ENCODE measurements around the gene TXLNB.

Gene TXLNB

DNA sequence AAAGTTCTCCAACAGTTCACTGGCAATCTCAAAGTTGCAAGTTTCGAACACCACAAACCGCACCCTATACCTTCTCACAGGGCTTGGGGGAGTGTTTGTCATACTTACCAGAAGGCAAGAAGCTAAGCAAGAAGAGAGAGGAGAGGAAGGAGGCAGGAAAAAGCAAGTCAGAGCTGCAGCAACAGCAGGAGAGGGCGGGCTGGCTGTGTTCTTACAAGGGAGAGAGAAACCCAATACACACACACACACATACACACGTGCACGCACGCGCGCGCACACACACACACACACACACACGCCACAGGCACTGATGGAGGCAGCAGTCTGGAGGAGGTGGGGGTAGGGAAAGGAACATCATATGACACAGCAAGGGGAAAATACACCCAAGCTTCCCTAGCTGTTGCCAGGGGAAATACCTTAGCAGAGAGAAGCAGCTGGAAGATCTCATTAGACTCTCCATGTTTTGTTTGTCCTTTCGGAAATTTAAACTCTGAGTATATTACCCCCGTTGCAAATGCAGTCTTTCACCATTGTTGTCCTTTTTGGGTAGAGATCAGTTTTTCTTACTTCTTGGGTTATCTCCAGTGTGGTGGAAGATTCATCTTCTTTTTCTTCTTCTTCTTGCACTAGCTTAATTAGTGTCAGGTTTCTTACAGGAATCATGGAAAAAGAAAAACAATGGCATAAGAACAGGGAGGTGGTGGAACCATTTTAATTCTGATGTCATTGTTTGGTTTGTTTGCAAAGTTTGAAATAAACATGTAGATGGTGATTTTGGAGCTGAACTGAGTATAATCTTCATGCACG is at the start of gene TXLNB:
Gene TXLNB (minus strand): TSS at position 186 of the 807 bp plus-strand sequence. CDS start 3,099 bp downstream, outside the sequence.
- DNase-seq, result peak; percentile 83

DNA sequence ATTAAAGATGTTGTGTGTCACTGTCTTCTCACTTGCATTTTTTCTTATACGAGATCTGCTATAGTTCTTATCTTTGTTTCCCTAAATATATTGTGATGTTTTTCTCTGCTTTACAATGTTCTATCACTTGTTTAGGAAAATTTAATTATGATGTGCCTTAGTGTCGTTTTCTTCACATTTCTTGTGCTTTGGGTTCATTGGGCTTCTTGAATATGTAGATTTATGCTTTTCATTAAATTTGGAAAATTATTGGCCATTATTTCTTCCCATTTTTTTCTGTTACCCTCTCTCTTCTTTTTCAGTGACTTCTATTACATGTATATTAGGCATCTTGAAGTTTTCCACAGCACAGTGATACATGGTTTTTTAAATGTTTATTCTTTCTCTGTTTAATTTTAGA is 49.3 kb upstream of the TXLNB start:
- no peak for DNase-seq

DNA sequence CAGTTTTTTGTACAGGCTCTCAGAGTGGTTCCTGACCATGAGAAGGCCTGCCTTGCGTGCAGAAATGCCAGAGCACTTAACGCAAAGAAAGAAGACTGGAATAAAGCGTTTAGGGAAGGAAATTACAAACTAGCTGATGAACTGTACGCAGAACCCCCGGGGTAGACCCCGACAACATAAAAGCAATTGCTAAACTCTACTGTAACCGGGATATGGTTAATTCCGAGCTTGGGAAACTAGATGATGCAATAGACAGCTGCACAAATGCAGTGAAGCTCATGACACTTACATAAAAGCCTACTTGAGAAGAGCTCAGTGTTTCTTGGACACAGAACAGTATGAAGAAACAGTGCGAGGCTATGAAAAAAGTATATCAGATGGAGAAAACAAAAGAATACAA is 47.0 kb upstream of the TXLNB start:
- no peak for DNase-seq

DNA sequence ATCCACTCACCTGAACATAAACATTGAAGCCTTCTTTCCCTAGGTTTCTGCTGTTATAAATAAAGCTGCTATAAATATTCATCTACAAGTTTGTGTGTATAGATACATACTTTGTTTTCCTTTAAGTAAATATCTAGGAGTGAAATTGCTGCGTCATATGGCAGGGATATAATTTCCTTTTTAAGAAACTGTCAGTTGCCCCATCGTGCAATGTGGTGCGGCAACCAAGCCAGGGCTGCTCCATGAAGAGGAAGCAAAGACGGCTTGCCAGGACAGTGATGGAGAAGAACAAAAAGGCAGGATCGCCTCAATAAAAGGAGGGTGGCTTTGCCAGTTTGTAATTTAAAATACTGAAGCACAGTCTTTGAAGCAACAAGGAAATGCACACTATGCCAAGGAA is 46.0 kb upstream of the TXLNB start:
- no peak for DNase-seq

DNA sequence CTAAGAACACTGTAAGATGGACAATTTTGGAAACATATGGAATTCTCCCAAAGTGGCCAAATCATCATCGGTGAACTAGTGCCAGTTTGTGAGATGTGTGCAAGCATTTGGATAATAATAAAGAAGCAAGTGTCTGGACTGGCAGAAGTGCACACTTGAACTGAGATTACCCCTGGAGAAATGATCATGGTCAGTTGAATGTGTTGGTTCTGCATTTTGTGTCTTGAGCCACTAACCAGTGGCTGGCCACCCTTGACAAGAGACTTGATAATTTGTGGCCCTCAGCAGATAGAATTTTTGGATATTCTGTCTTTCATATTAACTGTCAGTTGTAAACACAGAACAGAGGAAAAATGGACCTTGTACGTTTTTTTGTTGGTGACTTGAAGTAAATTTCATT is 45.2 kb upstream of the TXLNB start:
- no peak for DNase-seq

DNA sequence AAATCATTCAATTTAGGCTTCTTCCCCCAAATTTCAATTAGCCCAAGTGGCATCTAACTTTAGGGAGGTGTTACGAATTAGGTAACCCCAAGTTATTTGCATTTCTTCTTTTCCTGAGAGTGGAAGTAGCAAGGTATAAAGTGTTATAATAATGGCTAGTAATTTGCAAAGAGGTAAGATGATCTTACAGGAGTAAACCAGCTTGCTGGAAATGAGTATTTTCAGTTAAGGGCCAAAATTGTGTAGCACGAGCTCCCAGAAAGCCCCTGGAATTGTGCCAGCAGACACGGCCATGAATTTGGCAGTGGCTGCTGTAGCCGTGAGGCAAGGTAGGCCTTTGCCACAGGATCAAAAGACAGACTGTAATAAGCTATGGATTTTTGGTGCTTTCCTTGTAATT is 44.7 kb upstream of the TXLNB start:
- DNase-seq, result no peak

DNA sequence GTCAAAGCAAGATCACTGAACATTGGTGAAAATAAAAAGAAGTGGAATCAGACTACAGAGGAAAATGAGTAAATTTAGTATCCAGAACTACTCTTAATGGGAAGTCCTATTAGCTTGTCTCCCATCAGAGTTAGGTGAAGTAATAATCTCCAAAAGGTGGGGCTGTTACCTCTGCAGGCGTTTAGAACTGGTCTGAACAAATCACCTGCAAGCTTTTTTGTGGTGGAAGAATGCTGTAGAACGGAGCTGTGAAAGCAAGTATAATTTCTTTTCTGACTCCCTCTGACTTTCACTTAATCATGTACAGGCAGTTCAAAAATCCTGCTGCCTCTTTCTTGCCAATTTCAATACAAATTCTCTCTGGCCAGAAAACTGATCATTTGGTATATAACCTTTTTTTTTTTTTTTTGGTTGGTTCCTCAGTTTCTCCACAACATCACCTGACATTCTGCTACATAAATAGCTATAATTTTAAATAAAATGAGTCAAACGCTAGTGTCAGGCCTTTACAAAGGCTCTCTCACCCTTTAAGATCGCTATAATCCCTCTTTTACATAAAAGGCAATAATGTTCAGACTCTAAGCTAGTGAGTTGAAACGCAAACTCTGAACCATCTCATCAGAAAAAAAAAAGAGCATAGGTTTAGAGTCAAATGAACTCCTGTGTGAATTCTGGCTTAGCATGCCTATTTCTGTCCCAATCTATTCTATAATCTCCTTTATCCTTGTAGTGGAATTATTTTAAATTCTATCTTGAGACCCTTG is 43.8 kb upstream of the TXLNB start:
- DNase-seq, result no peak

DNA sequence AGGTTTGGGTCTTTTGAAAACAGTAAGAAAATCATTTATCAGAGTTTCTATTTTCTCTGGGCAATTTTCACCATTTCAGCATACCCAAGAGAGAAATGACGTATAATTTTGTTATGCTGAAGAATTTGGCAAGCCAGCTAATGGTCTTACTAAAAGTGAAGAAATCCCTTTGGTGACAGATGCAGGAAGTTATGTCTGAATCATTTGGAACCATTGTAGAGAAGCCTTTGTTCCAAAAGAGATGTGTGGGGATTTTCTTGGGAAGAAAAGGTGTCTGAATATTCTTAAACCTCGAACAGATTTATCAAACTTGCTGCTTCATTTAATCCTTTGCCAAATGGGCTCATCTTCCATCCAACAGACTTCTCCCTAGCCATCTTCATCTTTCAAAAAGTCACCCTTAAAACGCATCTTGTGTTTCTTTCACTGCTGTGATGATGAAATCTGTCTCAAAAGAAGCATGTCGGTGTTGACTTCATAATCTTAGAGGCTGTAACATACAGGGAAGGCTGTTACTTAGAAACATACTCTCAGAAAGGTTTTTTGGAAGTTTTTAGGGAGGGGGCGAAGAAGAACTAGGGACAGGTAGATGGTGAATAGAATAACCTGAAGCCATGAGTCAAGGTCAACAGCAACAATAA is 43.1 kb upstream of the TXLNB start:
- DNase-seq, result no peak

DNA sequence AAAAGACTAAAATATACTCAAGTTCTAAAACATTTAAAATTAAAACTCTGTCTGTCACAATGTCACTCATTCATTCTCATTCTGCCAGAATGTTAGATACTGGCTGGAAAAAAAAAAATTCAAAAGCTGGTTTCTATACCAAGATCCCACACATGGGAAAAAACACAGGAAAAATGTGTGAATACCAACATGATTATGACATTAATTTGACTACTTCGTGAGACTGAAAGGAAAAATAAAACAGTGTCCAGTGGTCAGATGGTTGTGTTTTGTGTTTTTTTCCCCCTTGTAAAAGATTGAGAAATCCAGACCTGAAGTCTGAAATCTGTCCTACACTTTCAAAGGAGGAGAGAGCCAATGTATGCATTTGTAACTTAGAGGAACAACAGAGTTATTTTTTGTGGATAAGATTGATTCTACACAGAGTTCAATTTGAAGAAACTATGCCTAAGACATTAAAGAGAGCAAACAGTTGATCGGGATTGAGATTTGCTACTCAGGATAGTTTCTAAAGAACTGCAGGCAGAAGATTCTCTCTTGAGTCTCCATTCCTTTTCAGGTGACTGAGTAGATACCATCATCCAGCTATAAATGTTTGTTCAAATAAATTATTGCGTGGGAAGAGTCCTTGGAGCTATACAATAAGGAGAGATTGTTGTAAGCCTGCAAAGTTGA is 39.2 kb upstream of the TXLNB start:
- DNase-seq, result no peak

DNA sequence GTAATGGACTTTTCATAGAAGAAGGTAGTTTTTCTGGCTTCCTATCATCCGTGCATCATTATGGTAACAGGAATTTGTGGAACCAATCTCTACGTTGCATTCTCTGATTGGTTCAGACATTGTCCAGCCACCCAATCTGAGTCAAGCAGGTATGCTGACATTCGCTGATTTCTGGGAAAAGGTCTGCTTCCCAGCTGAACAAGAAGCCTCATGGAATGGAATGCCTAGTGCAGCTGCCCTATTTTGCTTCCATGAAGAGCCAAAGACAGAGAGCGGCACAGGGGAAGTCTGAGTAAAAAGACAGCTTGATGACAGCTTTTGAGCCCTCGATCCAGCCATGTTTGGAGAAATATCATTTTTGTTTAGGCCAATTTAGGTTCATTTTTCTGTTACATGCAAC is 38.5 kb upstream of the TXLNB start:
- DNase-seq, result no peak

DNA sequence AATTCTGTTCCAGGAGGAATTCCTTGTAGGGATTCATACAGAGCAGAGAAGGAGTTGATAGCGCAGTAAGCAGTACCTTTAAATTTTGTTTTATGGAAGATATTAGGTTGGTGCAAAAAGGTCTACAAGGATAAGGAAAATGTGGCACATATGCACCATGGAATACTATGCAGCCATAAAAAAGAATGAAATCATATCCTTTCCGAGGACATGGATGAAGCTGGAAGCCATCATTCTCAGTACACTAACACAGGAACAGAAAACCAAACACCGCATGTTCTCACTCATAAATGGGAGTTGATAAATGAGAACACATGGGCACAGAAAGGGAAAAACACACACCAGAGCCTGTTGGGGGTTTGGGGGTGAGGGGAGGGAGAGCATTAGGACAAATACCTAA is 37.4 kb upstream of the TXLNB start:
- no peak for DNase-seq

DNA sequence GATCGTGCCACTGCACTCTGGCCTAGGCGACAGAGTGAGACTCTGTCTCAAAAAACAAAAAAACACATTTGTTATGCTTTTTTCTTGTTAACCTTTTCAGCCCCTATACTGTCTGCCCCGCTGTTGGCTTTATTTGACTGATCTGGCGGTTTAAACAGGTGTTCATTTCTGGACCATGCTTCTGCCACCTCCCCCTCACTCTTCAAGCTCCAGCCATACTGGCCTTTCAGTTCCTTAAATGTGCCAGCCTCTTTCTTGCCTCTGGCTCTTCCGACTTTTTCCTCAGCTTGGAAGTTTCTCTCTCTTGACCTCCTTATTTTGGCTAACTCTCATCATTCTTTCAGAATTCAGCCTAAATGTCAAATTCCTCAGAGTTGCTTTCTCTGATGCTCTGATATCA is 35.2 kb upstream of the TXLNB start:
- DNase-seq, result no peak

DNA sequence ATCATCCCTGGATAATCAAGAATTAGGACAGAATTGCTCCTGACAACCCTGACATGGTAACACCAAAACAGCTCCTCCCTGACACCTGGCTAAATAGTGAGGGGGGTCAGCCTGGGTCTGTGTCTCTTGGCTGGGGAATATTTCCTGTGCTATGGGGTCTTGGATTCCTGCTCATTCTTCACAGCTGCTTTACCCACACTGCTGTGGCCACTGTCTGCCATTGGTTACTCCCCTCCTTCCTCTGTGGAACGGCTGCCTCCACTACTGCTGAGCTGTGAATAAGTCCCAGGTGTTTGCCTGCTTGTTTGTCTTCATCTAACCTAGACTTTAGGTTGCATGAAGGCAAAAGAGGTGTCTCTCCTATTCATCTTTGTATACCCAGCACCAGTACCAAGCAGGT is 33.9 kb upstream of the TXLNB start:
- no peak for DNase-seq

DNA sequence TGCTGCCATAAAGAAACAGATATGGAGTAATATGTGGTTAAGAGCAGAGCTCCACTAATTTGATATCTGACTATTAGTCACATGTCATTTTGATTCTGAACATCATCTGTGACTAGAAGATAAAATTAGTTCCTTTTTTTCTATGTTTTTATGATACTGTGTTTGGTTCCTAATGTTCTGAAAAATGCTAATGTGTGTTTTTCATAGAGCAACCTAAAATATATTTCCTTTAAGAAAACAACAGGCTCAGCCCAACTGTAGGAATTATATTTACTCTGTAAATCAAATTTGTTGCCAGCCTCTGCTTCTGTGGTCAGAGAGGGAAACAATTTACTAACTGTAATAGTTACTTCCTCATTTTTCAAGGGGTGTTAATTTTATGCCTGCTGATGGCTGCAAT is 33.3 kb upstream of the TXLNB start:
- no peak for DNase-seq

DNA sequence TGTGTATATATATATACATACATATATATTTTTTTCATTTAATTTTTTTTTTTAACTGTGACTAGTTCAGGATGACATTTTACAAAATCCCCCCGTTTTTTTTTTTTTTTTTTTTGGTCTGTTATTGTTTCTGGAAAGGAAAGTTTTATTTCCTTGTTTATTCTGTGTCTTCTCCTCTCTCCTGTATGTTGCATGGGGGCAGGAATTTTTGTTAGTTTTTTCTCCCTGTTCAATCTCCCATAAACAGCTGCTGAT is 32.4 kb upstream of the TXLNB start:
- no peak for DNase-seq

DNA sequence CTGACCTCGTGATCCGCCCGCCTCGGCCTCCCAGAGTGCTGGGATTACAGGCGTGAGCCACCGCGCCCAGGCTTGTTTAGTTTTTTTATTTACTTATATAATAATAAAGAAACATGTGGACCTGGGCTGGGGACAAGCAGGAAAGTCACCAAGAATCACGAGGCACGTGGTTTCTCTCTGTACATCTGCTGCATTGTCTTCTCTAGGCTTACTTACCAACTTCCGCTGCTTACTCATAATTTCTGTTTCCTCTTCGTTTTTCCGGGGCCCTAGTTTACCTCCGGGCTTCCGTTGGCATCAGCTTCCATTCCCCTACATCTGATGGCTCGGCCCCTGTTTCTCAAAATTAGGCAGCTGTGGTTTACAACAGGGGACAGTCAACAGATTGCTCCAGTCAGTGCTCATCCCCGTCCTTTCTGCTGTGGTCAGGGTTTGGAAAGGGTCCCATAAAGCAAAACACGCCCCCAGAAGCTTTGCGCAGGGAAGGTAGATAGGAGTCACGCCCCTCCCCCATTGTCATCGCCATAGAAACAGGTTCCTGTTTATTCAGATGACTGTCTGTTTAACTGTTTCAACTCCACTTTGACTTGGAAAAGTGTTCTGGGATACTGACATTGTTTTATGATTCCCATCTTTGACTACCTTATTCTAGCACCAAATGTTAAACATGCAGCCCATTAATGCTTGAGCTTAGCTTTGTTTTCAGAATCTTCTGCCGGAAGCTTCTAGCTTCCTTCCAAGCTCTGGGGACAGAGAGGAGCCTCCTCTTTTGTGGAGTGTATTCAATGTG is 31.9 kb upstream of the TXLNB start:
- peak; percentile 86 for DNase-seq

DNA sequence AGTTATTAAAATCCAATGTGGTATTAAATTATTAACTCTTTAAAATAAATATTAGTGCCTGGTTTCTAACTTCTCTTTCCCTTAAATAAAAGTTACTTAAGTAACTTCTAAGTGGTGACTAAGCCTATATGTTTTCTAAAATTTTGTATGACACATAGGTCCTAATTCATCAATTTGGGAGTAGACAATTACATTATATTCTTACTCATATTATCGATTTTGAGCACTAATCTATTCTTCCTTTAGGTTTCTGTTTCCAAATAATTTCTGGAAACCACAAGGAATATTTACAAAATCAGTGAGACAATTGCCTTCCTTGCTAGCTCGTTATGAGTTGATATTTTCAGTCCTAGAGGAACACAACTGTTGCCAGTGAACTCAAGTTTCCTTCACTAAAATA is 28.3 kb upstream of the TXLNB start:
- no peak for DNase-seq

DNA sequence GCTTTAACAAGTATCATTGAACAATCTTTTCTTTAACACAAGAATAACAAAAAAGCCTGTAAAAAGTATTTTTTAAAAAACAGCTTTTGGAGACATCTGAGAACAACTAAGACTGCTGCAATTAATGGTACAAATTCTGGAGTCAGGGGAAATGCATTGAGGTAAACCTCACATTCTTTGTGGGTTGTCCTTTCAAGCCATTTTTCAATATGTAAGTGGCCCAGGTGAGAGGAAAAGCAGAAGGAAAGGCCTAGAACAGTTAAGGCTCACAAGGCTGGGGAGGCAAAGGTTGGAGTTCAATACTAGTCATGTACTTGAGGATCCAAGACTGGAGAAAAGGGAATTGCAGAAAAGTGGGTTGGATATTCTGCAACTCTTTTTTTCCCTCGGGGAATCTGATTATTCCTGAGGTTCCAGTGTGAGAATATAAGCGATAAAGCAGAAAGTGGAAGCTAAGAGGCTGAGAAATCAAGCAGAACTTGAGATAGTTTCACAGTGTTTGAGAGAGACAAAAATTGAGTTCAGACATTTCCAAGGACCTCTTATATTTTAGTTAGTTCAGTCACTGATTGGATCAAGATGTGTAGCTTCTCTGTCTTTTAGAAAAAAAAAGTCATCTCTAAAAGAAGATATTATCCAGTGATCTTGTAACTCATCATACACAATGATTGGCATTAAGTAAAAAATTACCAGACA is 25.0 kb upstream of the TXLNB start:
- no peak for DNase-seq

DNA sequence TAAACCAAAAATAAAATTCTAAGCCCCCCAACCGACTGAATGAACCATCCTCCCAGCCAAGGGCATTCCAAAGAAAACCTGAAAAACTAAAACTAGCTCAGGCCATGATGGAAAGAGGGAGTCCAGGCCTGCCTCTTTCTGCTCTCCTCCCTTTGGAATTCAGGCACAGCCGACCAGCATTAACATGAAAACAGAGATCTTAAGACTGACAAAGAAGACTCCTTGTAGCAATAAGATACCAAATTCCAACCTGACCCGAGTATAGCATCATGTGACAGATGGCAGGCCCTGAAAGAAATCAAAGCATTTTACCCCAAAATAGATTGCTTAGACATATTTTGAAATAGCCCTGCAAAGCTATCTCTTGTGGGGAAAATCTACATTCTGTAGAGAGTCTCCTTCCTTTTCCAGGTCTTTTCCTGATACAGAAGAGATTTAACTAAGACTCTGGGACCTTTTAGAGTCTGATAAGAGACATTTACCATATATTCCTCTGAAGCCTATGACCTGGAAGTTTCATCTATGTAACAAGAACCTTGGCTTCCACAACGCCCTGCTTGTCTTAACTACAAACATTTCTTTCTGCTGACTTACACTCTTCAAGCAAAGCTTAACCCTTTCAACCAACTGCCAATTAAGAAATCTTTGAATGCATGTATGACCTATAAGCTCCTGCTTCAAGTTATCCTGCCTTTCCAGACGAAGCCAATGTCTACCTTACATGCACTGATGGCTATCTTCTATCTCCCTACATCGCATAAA is 22.2 kb upstream of the TXLNB start:
- no peak for DNase-seq

DNA sequence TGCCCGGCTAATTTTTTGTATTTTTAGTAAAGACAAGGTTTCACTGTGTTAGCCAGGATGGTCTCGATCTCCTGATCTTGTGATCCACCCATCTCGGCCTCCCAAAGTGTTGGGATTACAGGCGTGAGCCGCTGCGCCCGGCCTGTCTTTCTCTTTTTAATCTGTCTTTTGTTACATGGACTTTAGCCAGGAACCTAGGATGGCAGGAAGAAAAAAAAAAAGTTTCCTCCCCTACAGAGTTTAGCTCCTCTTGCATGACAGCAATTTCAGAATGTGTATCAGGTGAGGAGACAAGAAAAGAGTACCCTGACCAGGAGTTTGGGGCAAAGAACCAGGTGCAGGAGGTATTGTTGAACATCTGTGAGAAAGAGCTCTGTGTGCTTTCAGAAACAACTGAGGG is 21.4 kb upstream of the TXLNB start:
- no peak for DNase-seq

DNA sequence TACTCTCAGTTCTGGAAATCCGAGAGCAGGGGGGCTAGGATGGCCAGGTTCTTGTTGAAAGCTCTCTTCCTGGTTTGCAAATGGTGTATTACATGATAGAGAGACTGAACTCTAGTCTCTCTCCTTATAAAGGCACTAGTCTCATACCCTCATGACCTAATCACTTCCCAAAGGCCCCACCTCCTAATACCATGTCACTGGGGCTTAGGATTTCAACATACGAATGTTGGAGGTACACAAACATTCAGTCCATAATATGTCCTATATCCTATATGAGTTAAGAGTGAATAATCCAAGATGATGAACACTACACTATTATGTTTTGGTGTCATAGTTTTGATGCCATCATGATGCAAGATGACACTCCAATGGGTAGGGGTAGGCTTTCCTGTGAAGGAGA is 20.0 kb upstream of the TXLNB start:
- no peak for DNase-seq
